Measurements from ENCODE around the gene SYNC. TPM values are rescaled to one million over a fixed set of nuclear protein-coding genes. Genes with fewer than 3 reads are reported as not detected.

SYNC gene
- total and polyA plus RNA-seq, 9 of the 15 experiments (the other 6 are each of a cell fraction or from before 2014, with no cell fraction given) = 0.49 to 1.1 (median 0.87) TPM

DNA sequence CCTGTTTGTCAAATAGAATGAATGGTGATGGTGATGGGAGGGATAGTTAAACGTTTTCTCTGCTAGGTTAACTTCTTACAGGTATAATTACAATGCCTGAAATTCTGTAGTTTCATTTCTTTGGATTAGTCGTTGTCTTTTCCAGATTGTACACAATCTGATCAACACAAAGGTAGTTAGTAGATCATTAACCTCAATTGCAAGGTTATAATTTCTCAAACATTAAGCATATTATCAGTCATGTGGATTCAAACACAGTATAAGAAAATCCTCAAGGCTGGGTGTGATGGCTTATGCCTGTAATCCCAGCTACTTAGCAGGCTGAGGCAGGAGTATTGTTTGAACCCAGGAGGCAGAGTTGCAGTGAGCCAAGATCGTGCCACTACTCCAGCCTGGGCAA lies 20.6 kb downstream of the SYNC start (continued):
- TF ChIP-seq PYGO2 (tag; IDR thresholded peaks at IDR 0.05) = no peak

DNA sequence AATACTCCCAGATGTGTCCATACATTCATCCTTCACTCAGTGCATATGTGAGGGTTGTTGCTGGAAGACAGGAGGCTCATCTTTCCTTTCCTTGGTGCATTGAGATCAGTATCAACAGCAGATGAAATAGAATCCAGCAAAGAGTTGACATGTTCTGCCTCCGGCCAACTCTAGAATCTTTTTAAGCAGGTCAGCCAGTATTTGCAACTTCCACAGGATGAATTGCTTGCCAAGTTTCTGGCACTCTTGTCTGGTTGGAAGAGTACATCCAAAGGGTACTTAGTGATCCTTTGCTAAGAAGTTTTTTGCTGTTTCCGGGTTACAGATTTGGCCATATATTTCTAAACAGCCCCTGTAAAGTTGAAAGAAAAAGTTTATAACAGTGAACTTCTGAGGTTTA lies 21.1 kb downstream of the SYNC start:
- Histone ChIP-seq H3K9me1 (ENCODE audit: control insufficient read depth, insufficient read depth, low read length) (no peaks in the 10 kb centered on the region), H4K20me1 (replicated peaks; ENCODE audit: control insufficient read depth, insufficient read depth, low read length) (no peaks in the 10 kb centered on the region), H3K9ac (ENCODE audit: insufficient read depth in 1 of 2, low read depth in 2 of 2, low read length in 2 of 2) (no peak overlapping the region), H3K79me2 (ENCODE audit: control insufficient read depth, insufficient read depth, low read length) (no peaks in the 10 kb centered on the region), H3K4me1 (replicated peaks in 1 of 2; ENCODE audit: control insufficient read depth in 2 of 2, insufficient read depth in 2 of 2, low read length in 2 of 2) (no peaks in the 10 kb centered on the region), H3K36me3 (ENCODE audit: control insufficient read depth, insufficient read depth, low read length) (peaks cover 95% of the 10 kb centered on the region), H3K9me3 (replicated peaks; ENCODE audit: control insufficient read depth, insufficient read depth, low read depth, low read length) (no peaks in the 10 kb centered on the region), H3K27ac (ENCODE audit: extremely low read depth, low read depth, low read length) (no peak overlapping the region), H3K4me3 (no peak overlapping the region), H3K4me2 (ENCODE audit: insufficient read depth, low read length) (no peak overlapping the region), H2AFZ (ENCODE audit: low read depth, low read length) (no peak overlapping the region), H3K27me3 (ENCODE audit: control insufficient read depth in 2 of 2, insufficient read depth in 2 of 2, low read length in 2 of 2) (no peaks in the 10 kb centered on the region)
- intact Hi-C loops (cut with micrococcal nuclease) = no loop called here
- ATAC-seq (no peak), FAIRE-seq (no peak), DNase-seq (ENCODE audit: extremely low read depth in 1 of 4, low spot score in 3 of 4) (no peak)
- in situ Hi-C loops (cut with MboI) = no loop called here
- ChIA-PET CTCF (ENCODE audit: low intra/inter-chr PET ratio) (no interaction called here), POLR2A (no interaction called here)
- BruUV-seq (replicated peaks) = no TSS peak
- 83% methylated on average over 2 of the region's 2 CpGs for WGBS (ENCODE audit: insufficient coverage, low coverage, missing lambda C conversion rate)
- TF ChIP-seq, protein P1, sequence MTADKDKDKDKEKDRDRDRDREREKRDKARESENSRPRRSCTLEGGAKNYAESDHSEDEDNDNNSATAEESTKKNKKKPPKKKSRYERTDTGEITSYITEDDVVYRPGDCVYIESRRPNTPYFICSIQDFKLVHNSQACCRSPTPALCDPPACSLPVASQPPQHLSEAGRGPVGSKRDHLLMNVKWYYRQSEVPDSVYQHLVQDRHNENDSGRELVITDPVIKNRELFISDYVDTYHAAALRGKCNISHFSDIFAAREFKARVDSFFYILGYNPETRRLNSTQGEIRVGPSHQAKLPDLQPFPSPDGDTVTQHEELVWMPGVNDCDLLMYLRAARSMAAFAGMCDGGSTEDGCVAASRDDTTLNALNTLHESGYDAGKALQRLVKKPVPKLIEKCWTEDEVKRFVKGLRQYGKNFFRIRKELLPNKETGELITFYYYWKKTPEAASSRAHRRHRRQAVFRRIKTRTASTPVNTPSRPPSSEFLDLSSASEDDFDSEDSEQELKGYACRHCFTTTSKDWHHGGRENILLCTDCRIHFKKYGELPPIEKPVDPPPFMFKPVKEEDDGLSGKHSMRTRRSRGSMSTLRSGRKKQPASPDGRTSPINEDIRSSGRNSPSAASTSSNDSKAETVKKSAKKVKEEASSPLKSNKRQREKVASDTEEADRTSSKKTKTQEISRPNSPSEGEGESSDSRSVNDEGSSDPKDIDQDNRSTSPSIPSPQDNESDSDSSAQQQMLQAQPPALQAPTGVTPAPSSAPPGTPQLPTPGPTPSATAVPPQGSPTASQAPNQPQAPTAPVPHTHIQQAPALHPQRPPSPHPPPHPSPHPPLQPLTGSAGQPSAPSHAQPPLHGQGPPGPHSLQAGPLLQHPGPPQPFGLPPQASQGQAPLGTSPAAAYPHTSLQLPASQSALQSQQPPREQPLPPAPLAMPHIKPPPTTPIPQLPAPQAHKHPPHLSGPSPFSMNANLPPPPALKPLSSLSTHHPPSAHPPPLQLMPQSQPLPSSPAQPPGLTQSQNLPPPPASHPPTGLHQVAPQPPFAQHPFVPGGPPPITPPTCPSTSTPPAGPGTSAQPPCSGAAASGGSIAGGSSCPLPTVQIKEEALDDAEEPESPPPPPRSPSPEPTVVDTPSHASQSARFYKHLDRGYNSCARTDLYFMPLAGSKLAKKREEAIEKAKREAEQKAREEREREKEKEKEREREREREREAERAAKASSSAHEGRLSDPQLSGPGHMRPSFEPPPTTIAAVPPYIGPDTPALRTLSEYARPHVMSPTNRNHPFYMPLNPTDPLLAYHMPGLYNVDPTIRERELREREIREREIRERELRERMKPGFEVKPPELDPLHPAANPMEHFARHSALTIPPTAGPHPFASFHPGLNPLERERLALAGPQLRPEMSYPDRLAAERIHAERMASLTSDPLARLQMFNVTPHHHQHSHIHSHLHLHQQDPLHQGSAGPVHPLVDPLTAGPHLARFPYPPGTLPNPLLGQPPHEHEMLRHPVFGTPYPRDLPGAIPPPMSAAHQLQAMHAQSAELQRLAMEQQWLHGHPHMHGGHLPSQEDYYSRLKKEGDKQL (CRISPR knock-in tag; IDR thresholded peaks at IDR 0.05; ENCODE audit: borderline replicate concordance) = no peak
- TF ChIP-seq, protein P2, sequence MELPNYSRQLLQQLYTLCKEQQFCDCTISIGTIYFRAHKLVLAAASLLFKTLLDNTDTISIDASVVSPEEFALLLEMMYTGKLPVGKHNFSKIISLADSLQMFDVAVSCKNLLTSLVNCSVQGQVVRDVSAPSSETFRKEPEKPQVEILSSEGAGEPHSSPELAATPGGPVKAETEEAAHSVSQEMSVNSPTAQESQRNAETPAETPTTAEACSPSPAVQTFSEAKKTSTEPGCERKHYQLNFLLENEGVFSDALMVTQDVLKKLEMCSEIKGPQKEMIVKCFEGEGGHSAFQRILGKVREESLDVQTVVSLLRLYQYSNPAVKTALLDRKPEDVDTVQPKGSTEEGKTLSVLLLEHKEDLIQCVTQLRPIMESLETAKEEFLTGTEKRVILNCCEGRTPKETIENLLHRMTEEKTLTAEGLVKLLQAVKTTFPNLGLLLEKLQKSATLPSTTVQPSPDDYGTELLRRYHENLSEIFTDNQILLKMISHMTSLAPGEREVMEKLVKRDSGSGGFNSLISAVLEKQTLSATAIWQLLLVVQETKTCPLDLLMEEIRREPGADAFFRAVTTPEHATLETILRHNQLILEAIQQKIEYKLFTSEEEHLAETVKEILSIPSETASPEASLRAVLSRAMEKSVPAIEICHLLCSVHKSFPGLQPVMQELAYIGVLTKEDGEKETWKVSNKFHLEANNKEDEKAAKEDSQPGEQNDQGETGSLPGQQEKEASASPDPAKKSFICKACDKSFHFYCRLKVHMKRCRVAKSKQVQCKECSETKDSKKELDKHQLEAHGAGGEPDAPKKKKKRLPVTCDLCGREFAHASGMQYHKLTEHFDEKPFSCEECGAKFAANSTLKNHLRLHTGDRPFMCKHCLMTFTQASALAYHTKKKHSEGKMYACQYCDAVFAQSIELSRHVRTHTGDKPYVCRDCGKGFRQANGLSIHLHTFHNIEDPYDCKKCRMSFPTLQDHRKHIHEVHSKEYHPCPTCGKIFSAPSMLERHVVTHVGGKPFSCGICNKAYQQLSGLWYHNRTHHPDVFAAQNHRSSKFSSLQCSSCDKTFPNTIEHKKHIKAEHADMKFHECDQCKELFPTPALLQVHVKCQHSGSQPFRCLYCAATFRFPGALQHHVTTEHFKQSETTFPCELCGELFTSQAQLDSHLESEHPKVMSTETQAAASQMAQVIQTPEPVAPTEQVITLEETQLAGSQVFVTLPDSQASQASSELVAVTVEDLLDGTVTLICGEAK (IDR thresholded peaks at IDR 0.05) = no peak
- TF ChIP-seq, protein P2 (CRISPR knock-in tag; IDR thresholded peaks at IDR 0.05) = no peak
- TF ChIP-seq ZC3H11A (IDR thresholded peaks at IDR 0.05; ENCODE audit: low read depth, low read length) = no peak

All from K562 (cell line).